Common myeloid progenitor, CD34-positive (primary cell): ENCODE data around the gene HUNK.

ENCODE experiments used
- CTCF ChIA-PET: fragments of 350-600 bp; sonication (Branson Sonifier 250); formaldehyde crosslinking; loops from one replicate; lab custom pipeline; 2021; ENCODE audit warnings: antibody characterized with exemption; lab: Charles Lee
- POLR2A ChIA-PET: fragments of 350-600 bp; sonication (Branson Sonifier 250); formaldehyde crosslinking; loops from one replicate; lab custom pipeline; 2021; ENCODE audit warnings: antibody characterized with exemption; lab: Charles Lee
- DNase-seq, 3 donors: peaks; one replicate each; pipeline versions ENCODE4 v3.0.0 to v3.0.0-alpha.2; 2013
- H3K27ac ChIP-seq, 2 experiments: 1 replicate in 1 of 2; 2 replicates in 1 of 2; pipeline ENCODE4 v1.7.0; 2013; ENCODE audit warnings: inconsistent platforms in 2 of 2, low read length in 2 of 2, mild to moderate bottlenecking in 2 of 2, low read depth in 1 of 2, moderate library complexity in 1 of 2; ENCODE audit not compliant: severe bottlenecking in 2 of 2, insufficient read depth in 1 of 2, poor library complexity in 1 of 2
- H3K27me3 ChIP-seq, 5 experiments: replicated peaks in 2 of 5; 1 replicate in 3 of 5; 2 replicates in 2 of 5; pipeline versions ENCODE4 v1.6.1 to v1.7.0; 2013; ENCODE audit warnings: low read length in 4 of 5, mild to moderate bottlenecking in 2 of 5, moderate library complexity in 2 of 5, inconsistent platforms in 1 of 5; ENCODE audit not compliant: insufficient read depth in 5 of 5, control insufficient read depth in 4 of 5
- H3K36me3 ChIP-seq, 4 experiments: 1 replicate in 2 of 4; 2 replicates in 2 of 4; pipeline versions ENCODE4 v1.6.1 to v1.7.0; 2013; ENCODE audit warnings: low read length in 3 of 4, control low read depth in 1 of 4, mild to moderate bottlenecking in 1 of 4; ENCODE audit not compliant: control insufficient read depth in 4 of 4, insufficient read depth in 4 of 4
- H3K4me1 ChIP-seq, 4 experiments: 1 replicate in 3 of 4; 2 replicates in 1 of 4; pipeline versions ENCODE4 v1.6.1 to v1.7.1; 2013; ENCODE audit warnings: low read length in 3 of 4, mild to moderate bottlenecking in 3 of 4, control low read depth in 1 of 4, inconsistent platforms in 1 of 4, moderate library complexity in 1 of 4; ENCODE audit not compliant: control insufficient read depth in 4 of 4, insufficient read depth in 4 of 4; ENCODE audit errors: control extremely low read depth in 1 of 4
- H3K4me3 ChIP-seq, 7 experiments: 1 replicate in 4 of 7; 2 replicates in 3 of 7; pipeline versions ENCODE4 v1.5.1 to v1.7.0; 2013; ENCODE audit warnings: mild to moderate bottlenecking in 7 of 7, low read length in 6 of 7, moderate library complexity in 6 of 7, inconsistent platforms in 2 of 7, low read depth in 2 of 7, control low read depth in 1 of 7; ENCODE audit not compliant: insufficient read depth in 4 of 7, control insufficient read depth in 1 of 7; ENCODE audit errors: extremely low read depth in 1 of 7
- H3K9me3 ChIP-seq, 5 experiments: 1 replicate in 4 of 5; 2 replicates in 1 of 5; pipeline versions ENCODE4 v1.6.1 to v1.7.1; 2013; ENCODE audit warnings: low read length in 4 of 5, mild to moderate bottlenecking in 2 of 5, inconsistent platforms in 1 of 5, low read depth in 1 of 5, moderate library complexity in 1 of 5; ENCODE audit not compliant: control insufficient read depth in 4 of 5, insufficient read depth in 2 of 5; ENCODE audit errors: control extremely low read depth in 1 of 5
- WGBS: methylation state at CpG from one replicate; pipeline ENCODE4 v1.1.5; 2013; ENCODE audit not compliant: insufficient coverage; 5-methylcytosine and 5-hydroxymethylcytosine counted together

The HUNK gene

GRCh38 chr21:31901315-31901714, 28.5 kb downstream of the HUNK start:
- Histone ChIP-seq H3K9me3 (no peaks in the 10 kb centered on the region), H3K4me3 (no peak overlapping the region), H3K27ac (no peak overlapping the region), H3K27me3 (peaks cover 0 to 16% (median 7%) of the 10 kb centered on the region in 5 experiments), H3K4me1 (no peaks in the 10 kb centered on the region), H3K36me3 (no peaks in the 10 kb centered on the region)
- no CpG with 5 or more reads among the region's 2 CpGs for WGBS
- ChIA-PET POLR2A (no interaction called here), CTCF (no interaction called here)
- DNase-seq: no peak

DNA sequence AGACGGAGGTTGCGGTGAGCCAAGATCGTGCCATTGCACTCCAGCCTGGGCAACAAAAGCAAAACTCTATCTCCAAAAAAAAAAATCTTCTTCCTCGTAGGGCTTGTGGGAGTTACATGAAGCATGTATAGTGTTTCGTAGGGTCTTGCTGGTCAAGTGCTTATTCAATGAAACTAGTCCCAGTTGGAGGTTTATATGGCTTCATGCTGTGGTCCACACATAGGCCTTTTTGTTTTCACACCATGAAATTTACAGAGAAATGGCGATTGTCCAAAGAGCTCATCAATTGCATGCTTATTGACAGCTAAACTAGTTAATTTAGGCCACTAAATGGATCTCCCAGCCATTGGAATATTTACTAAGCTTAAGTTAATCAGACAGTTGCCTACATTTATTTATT, 29.6 kb downstream of the HUNK start:
- no peaks in the 10 kb centered on the region for H3K4me1 ChIP-seq
- 100% methylated on average over 1 of the region's 6 CpGs for WGBS
- H3K9me3 ChIP-seq: no peaks in the 10 kb centered on the region
- ChIA-PET POLR2A (no interaction called here), CTCF (no interaction called here)
- H3K36me3 ChIP-seq: no peaks in the 10 kb centered on the region
- no peak overlapping the region for H3K27ac ChIP-seq
- H3K4me3 ChIP-seq: no peak overlapping the region
- H3K27me3 ChIP-seq: peaks cover 0 to 24% (median 7%) of the 10 kb centered on the region in 5 experiments
- no peak for DNase-seq

DNA sequence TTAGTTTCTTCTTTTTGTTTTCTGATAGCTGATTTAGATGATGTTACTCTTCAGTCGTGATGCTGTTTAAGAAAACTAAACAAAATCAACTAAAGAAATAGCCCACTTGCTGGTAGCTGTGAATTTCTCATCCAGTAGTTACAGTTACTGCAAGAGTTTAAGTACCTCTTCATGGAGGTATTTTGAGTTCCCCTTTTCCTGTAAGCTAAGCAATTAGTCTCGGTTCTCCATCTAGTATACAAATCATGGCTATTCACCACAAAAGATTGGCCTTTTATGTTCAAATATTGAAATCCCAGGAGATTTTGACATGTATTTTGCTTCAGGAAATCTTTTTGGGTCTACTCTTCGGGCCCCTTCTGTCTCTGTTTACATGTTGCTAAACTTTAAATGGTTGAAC, 31.1 kb downstream of the HUNK start:
- DNase-seq: no peak
- peaks cover 0 to 37% (median 8%) of the 10 kb centered on the region in 5 experiments for H3K27me3 ChIP-seq
- no peak overlapping the region for H3K4me3 ChIP-seq
- WGBS: 100% methylated on average over 1 of the region's 3 CpGs
- ChIA-PET CTCF (no interaction called here), POLR2A (no interaction called here)
- H3K4me1 ChIP-seq: no peaks in the 10 kb centered on the region
- no peak overlapping the region for H3K27ac ChIP-seq
- no peaks in the 10 kb centered on the region for H3K9me3 ChIP-seq
- H3K36me3 ChIP-seq: no peaks in the 10 kb centered on the region

DNA sequence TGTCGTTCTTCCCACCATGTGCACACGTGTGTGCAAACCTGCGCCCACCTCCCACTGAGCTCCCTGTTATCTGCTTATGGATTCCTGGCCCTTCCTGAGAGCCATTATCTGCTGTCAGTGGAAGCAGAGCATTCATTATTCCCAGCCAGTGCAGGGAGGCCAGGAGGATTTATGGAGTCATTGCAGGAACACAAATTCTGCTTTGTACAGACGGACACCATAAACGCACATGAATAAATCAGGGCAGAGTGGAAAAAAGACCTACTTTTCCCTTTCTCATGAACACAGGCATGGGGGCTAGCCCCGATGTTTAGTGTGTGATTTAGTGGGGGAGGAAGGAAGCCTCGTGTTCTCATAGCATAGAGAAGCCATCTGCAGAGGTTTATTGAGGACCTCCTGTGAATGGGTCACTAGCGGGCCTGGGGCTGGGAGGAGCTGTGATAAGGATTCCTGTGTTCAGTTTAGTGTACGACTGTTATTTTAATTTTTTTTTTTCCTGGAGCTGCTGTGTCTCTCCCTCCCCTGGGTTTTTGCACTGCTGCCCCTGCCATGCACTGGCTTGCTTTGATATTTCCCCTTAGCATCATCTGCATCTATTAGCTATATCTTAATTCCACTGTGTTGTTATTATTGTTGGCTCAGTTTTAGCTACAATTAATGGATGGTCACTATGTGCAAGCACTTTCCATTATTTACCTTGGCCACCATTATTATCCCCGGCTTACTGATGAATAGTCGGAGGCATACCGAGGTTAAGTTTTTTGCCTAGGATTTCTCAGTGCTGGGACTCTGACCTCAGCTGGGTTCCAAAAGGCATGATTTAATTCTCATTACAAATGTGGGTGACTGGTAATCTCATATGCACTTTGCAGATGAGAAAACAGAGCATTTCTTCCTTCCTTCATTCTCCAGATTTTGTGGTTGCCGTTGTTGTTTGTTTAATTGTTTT, 33.0 kb downstream of the HUNK start:
- no peak for DNase-seq
- Histone ChIP-seq H3K36me3 (no peaks in the 10 kb centered on the region), H3K4me1 (no peaks in the 10 kb centered on the region), H3K27ac (no peak overlapping the region), H3K27me3 (peaks cover 6 to 44% (median 13%) of the 10 kb centered on the region in 5 experiments), H3K9me3 (no peaks in the 10 kb centered on the region), H3K4me3 (no peak overlapping the region)
- CTCF ChIA-PET: no interaction called here
- 82% methylated on average over 7 of the region's 13 CpGs for WGBS
- POLR2A ChIA-PET: no interaction called here

DNA sequence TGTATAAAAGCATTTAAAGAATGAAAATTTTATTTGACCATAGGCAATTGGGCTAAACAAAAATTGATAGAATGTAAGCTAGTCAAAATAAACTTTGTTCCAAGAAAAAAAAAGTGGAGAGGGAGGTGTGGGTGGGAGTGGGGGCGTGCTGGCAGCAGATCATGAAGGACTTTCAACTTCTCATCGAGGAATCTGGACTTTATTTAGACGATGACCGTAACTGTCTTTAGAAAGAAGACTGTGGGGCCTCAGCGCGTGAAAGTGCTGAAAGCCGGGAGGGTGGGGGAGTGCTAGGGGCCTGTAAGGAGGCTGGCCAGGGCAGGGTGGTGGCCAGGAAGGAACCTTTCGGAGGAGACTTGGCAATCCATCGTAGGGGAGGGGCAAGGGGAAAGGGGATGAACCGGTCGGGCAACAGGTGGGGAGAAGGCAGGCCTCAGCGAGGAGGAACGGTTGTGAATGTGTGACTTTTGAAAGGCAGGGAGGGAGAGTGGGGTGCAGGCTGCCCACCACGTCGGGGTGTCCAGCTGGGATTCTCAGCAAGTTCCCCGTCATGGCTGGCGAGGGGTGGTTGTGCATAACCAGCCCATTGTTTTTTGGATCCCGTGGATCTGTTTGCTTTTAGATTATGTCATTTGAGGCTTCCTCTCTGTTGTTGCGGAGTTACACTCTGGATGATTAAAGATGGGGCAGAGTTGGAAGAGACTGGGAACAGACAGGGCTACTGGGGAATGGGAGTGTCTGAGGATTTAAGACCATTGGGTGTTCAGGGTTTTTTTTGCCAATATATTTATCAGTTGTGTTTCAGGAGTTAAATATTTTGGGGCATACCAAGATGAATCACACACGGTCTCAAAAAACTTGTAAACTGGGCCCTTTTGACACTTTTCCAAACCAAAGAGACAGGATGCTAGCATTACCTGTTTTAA, 35.5 kb downstream of the HUNK start:
- 40% methylated on average over 13 of the region's 20 CpGs for WGBS
- no peak overlapping the region for H3K27ac ChIP-seq
- CTCF ChIA-PET: no interaction called here

GRCh38 chr21:31909153-31910073, 36.6 kb downstream of the HUNK start:
- 31% methylated on average over 16 of the region's 18 CpGs for WGBS

More for the DNA sequence above, 35.5 kb downstream of the HUNK start:
- Histone ChIP-seq H3K27me3 (peaks cover 6 to 55% (median 11%) of the 10 kb centered on the region in 5 experiments), H3K4me1 (no peaks in the 10 kb centered on the region), H3K9me3 (peaks cover 0 to 2% (median 0%) of the 10 kb centered on the region in 5 experiments), H3K4me3 (no peak overlapping the region), H3K36me3 (no peaks in the 10 kb centered on the region)
- POLR2A ChIA-PET: no interaction called here
- DNase-seq: no peak

More at GRCh38 chr21:31909153-31910073, 36.6 kb downstream of the HUNK start:
- H3K36me3 ChIP-seq: no peaks in the 10 kb centered on the region
- H3K27ac ChIP-seq: no peak overlapping the region
- POLR2A ChIA-PET: no interaction called here
- no peaks in the 10 kb centered on the region for H3K4me1 ChIP-seq
- no peak overlapping the region for H3K4me3 ChIP-seq
- DNase-seq: no peak
- CTCF ChIA-PET: no interaction called here
- peaks cover 6 to 54% (median 11%) of the 10 kb centered on the region in 5 experiments for H3K27me3 ChIP-seq
- peaks cover 0 to 2% (median 0%) of the 10 kb centered on the region in 5 experiments for H3K9me3 ChIP-seq
